ENCODE data around the gene AMDHD1.

DNA sequence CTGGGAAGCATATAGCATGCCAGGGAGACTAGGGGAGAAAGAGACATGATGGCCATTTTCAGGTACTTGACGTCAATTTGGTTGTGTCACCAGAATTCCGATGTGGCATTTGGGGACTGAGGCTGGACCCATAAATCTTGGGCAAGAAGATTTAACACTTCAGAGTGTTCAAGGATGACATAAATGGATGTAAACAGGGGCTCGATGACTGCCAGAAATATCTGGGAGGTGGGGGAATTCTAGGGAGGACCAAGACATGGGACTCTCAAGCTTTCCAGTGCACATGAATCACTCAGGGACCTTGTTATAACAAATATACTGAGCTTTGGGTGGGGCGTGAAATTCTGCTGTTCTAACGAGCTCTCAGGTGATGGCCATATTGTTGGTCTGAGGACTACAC lies 35.2 kb downstream of the AMDHD1 start:
- TF ChIP-seq, protein P1, sequence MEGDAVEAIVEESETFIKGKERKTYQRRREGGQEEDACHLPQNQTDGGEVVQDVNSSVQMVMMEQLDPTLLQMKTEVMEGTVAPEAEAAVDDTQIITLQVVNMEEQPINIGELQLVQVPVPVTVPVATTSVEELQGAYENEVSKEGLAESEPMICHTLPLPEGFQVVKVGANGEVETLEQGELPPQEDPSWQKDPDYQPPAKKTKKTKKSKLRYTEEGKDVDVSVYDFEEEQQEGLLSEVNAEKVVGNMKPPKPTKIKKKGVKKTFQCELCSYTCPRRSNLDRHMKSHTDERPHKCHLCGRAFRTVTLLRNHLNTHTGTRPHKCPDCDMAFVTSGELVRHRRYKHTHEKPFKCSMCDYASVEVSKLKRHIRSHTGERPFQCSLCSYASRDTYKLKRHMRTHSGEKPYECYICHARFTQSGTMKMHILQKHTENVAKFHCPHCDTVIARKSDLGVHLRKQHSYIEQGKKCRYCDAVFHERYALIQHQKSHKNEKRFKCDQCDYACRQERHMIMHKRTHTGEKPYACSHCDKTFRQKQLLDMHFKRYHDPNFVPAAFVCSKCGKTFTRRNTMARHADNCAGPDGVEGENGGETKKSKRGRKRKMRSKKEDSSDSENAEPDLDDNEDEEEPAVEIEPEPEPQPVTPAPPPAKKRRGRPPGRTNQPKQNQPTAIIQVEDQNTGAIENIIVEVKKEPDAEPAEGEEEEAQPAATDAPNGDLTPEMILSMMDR (IDR thresholded peaks at IDR 0.05) = no peak
- TF ChIP-seq ZFX (IDR thresholded peaks at IDR 0.05; ENCODE audit: borderline replicate concordance) = no peak

Data from 22Rv1 (cell line).